Measurements from ENCODE around the gene SNX5. TPM values are rescaled to one million over a fixed set of nuclear protein-coding genes. Genes with fewer than 3 reads are reported as not detected.

SNX5 gene
- total and polyA plus RNA-seq, 2 of the 13 experiments (the other 11 are each of a cell fraction or from before 2014, with no cell fraction given), result 664 to 1,040 TPM

DNA sequence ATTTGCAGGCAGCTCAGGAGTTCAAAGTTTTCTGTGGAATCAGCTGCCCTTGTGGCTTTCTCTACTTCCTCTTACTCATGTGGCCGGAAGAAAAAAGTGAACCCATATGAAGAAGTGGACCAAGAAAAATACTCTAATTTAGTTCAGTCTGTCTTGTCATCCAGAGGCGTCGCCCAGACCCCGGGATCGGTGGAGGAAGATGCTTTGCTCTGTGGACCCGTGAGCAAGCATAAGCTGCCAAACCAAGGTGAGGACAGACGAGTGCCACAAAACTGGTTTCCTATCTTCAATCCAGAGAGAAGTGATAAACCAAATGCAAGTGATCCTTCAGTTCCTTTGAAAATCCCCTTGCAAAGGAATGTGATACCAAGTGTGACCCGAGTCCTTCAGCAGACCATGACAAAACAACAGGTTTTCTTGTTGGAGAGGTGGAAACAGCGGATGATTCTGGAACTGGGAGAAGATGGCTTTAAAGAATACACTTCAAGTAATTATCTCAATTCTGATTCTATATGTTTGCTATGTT, 1.4 kb upstream of the SNX5 start (continued):
- TF ChIP-seq REL (CRISPR knock-in tag; conservative IDR thresholded peaks at IDR 0.05), result no peak
- TF ChIP-seq ZNF431 (CRISPR knock-in tag; IDR thresholded peaks at IDR 0.05; ENCODE audit: borderline replicate concordance, low read depth), result no peak
- TF ChIP-seq ZBTB20 (CRISPR knock-in tag; IDR thresholded peaks at IDR 0.05; ENCODE audit: borderline replicate concordance, low read depth), result no peak
- no peak for TF ChIP-seq ZNF644 (CRISPR knock-in tag; IDR thresholded peaks at IDR 0.05; ENCODE audit: low read depth)
- TF ChIP-seq KLF12 (CRISPR knock-in tag; IDR thresholded peaks at IDR 0.05; ENCODE audit: borderline replicate concordance), result no peak
- no peak for TF ChIP-seq MED8 (CRISPR knock-in tag; IDR thresholded peaks at IDR 0.05; ENCODE audit: insufficient replicate concordance)
- TF ChIP-seq, protein P1, sequence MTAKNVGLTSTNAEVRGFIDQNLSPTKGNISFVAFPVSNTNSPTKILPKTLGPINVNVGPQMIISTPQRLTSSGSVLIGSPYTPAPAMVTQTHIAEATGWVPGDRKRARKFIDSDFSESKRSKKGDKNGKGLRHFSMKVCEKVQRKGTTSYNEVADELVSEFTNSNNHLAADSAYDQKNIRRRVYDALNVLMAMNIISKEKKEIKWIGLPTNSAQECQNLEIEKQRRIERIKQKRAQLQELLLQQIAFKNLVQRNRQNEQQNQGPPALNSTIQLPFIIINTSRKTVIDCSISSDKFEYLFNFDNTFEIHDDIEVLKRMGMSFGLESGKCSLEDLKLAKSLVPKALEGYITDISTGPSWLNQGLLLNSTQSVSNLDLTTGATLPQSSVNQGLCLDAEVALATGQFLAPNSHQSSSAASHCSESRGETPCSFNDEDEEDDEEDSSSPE (CRISPR knock-in tag; IDR thresholded peaks at IDR 0.05), result no peak; the same call in 1 of the 2 replicates
- no peak for TF ChIP-seq ZNF746 (CRISPR knock-in tag; IDR thresholded peaks at IDR 0.05)
- TF ChIP-seq, protein P2, sequence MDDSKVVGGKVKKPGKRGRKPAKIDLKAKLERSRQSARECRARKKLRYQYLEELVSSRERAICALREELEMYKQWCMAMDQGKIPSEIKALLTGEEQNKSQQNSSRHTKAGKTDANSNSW (CRISPR knock-in tag; IDR thresholded peaks at IDR 0.05; ENCODE audit: borderline replicate concordance), result no peak
- TF ChIP-seq ZSCAN20 (CRISPR knock-in tag; IDR thresholded peaks at IDR 0.05; ENCODE audit: borderline replicate concordance), result no peak
- TF ChIP-seq, protein P3, sequence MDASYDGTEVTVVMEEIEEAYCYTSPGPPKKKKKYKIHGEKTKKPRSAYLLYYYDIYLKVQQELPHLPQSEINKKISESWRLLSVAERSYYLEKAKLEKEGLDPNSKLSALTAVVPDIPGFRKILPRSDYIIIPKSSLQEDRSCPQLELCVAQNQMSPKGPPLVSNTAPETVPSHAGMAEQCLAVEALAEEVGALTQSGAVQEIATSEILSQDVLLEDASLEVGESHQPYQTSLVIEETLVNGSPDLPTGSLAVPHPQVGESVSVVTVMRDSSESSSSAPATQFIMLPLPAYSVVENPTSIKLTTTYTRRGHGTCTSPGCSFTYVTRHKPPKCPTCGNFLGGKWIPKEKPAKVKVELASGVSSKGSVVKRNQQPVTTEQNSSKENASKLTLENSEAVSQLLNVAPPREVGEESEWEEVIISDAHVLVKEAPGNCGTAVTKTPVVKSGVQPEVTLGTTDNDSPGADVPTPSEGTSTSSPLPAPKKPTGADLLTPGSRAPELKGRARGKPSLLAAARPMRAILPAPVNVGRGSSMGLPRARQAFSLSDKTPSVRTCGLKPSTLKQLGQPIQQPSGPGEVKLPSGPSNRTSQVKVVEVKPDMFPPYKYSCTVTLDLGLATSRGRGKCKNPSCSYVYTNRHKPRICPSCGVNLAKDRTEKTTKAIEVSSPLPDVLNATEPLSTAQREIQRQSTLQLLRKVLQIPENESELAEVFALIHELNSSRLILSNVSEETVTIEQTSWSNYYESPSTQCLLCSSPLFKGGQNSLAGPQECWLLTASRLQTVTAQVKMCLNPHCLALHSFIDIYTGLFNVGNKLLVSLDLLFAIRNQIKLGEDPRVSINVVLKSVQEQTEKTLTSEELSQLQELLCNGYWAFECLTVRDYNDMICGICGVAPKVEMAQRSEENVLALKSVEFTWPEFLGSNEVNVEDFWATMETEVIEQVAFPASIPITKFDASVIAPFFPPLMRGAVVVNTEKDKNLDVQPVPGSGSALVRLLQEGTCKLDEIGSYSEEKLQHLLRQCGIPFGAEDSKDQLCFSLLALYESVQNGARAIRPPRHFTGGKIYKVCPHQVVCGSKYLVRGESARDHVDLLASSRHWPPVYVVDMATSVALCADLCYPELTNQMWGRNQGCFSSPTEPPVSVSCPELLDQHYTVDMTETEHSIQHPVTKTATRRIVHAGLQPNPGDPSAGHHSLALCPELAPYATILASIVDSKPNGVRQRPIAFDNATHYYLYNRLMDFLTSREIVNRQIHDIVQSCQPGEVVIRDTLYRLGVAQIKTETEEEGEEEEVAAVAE (CRISPR knock-in tag; IDR thresholded peaks at IDR 0.05; ENCODE audit: borderline replicate concordance), result no peak
- TF ChIP-seq TRIM24 (CRISPR knock-in tag; IDR thresholded peaks at IDR 0.05), result no peak
- TF ChIP-seq, protein P4, sequence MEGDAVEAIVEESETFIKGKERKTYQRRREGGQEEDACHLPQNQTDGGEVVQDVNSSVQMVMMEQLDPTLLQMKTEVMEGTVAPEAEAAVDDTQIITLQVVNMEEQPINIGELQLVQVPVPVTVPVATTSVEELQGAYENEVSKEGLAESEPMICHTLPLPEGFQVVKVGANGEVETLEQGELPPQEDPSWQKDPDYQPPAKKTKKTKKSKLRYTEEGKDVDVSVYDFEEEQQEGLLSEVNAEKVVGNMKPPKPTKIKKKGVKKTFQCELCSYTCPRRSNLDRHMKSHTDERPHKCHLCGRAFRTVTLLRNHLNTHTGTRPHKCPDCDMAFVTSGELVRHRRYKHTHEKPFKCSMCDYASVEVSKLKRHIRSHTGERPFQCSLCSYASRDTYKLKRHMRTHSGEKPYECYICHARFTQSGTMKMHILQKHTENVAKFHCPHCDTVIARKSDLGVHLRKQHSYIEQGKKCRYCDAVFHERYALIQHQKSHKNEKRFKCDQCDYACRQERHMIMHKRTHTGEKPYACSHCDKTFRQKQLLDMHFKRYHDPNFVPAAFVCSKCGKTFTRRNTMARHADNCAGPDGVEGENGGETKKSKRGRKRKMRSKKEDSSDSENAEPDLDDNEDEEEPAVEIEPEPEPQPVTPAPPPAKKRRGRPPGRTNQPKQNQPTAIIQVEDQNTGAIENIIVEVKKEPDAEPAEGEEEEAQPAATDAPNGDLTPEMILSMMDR (CRISPR knock-in tag; IDR thresholded peaks at IDR 0.05), result no peak
- TF ChIP-seq SCMH1 (CRISPR knock-in tag; IDR thresholded peaks at IDR 0.05; ENCODE audit: borderline replicate concordance), result no peak
- TF ChIP-seq ZNF180 (CRISPR knock-in tag; IDR thresholded peaks at IDR 0.05; ENCODE audit: borderline replicate concordance, low read depth), result no peak
- no peak for TF ChIP-seq BRD4 (CRISPR knock-in tag; IDR thresholded peaks at IDR 0.05)
- no peak for TF ChIP-seq MEIS1 (CRISPR knock-in tag; IDR thresholded peaks at IDR 0.05; ENCODE audit: borderline replicate concordance)
- no peak for TF ChIP-seq ZNF879 (CRISPR knock-in tag; IDR thresholded peaks at IDR 0.05)
- TF ChIP-seq, protein P5, sequence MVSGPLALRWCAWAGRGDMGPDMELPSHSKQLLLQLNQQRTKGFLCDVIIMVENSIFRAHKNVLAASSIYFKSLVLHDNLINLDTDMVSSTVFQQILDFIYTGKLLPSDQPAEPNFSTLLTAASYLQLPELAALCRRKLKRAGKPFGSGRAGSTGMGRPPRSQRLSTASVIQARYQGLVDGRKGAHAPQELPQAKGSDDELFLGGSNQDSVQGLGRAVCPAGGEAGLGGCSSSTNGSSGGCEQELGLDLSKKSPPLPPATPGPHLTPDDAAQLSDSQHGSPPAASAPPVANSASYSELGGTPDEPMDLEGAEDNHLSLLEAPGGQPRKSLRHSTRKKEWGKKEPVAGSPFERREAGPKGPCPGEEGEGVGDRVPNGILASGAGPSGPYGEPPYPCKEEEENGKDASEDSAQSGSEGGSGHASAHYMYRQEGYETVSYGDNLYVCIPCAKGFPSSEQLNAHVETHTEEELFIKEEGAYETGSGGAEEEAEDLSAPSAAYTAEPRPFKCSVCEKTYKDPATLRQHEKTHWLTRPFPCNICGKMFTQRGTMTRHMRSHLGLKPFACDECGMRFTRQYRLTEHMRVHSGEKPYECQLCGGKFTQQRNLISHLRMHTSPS (CRISPR knock-in tag; IDR thresholded peaks at IDR 0.05; ENCODE audit: low read depth), result no peak
- TF ChIP-seq GABPB1 (CRISPR knock-in tag; IDR thresholded peaks at IDR 0.05), result no peak; the same call in 1 of the 2 replicates
- no peak for TF ChIP-seq ZNF788 (CRISPR knock-in tag; IDR thresholded peaks at IDR 0.05; ENCODE audit: borderline replicate concordance)
